Sciatic nerve (tissue), 2 donors: Measurements from ENCODE around the gene VWA3B. TPM values are rescaled to one million over a fixed set of nuclear protein-coding genes. Genes with fewer than 3 reads are reported as not detected.
"Not testable (repeated sequence)": the region's sequence is repeated elsewhere in the genome, so short reads cannot be mapped to it uniquely, and the experiment has no call there.

Experiments
- ATAC-seq: fragments of 200-7000 bp; cut with Tn5 transposase; one replicate; pipeline ENCODE4 v1.9.1; 2020; ENCODE audit warnings: mild to moderate bottlenecking, moderate library complexity
- DNase-seq: peaks from one replicate; pipeline ENCODE4 v3.0.0-alpha.2; 2020; ENCODE audit warnings: low spot score
- intact Hi-C: fragments of 100-400 bp; cut with DNase I; formaldehyde crosslinking; loops from one replicate; pipeline ENCODE4 v1.14.2; 2022
- total RNA-seq: library from RNA; stranded (reverse); fragmentation: NEBNext Ultra II Directional; extraction: Animal tissue kit (Norgen Biotek cat#: 25700); gene quantifications from one replicate; pipeline ENCODE4 v1.2.1, GENCODE V29; 2021
- donor health status: DM: no; HTN: no; CAD: no.
- donor health status: DM: no; HTN: no; CAD: no.

Gene VWA3B
- total RNA-seq, 1 donor from 2014 or later: 0.80 TPM

DNA sequence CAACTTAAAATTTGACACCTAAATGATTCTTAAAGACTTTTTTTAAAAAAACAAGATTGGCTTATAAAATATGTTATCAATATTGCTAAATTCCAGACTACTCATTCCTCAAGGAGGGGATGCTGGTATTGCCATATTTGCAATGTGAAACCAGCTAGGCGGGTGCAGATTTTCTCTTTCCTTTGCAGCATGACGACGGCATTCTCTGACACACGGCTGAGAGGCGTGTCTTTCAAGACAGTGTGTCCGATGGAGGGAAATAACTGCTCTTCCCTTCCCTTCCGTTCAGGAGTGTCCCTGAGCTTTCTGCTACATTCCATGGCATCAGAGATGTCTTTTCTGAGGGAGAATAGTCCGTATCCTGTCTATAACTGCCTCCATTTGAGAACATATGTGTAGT is 221.1 kb downstream of the VWA3B start:
- ATAC-seq (no peak), DNase-seq (no peak)
- intact Hi-C loops: no loop called here

- no peak for ATAC-seq
- DNase-seq: no peak
- intact Hi-C loops: no loop called here
Observed at GRCh38 chr2:98308532-98308931, 221.6 kb downstream of the VWA3B start.

GRCh38 chr2:98309580-98309979 is 222.6 kb downstream of the VWA3B start:
- ATAC-seq (no peak), DNase-seq (no peak)
- intact Hi-C loops: no loop called here

DNA sequence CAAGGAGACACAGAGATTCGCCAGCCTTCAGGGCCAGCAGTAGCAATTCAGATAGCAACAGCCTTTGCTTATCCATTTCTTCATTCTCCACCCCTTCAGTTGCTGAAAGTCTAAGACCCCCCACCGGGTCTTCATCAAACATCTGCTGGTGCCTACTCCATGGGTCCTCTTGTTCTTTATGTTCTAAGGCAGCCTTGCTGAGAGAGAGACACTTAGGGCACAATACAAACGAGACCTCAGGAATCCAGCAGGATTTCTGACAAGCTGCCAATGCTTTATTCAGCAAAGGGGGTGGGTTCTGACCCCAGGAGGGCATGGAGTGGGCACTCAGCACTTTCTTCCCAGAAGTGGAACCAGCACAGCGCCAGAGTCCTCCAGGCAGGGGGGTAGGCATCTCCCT is 223.0 kb downstream of the VWA3B start:
- ATAC-seq (no peak), DNase-seq (no peak)

GRCh38 chr2:98311090-98311489 is 224.1 kb downstream of the VWA3B start:
- DNase-seq (no peak), ATAC-seq (no peak)
- intact Hi-C loops: no loop called here

More for the DNA sequence above, 223.0 kb downstream of the VWA3B start:
- intact Hi-C loops: no loop called here

- ATAC-seq (no peak), DNase-seq (no peak)
- intact Hi-C loops: no loop called here
Observed at GRCh38 chr2:98311771-98312545, 225.0 kb downstream of the VWA3B start.

GRCh38 chr2:98313492-98314250 is 226.7 kb downstream of the VWA3B start:
- ATAC-seq: no peak
- intact Hi-C loops: no loop called here
- DNase-seq: no peak

DNA sequence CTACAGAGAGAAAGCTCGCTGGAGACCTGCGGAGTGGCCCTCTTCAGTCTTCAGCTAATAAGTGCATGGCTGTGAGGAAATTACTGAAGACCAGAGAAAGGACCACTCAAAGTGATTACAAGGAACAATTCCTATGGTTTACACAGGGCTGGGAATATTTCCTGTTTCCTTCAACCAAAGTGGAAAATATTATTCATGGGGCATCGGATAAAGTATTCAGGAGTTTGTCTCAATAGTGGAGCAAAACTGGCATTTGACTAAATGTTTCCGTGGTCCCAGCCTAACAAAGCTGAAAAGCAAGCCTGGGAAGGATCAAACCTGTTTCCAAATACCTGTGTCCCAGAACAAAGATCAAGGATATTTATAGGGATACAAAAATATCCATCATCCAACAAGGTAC is 227.3 kb downstream of the VWA3B start:
- intact Hi-C loops: no loop called here
- ATAC-seq: no peak

GRCh38 chr2:98315957-98316356 is 229.0 kb downstream of the VWA3B start:
- no peak for ATAC-seq
- no peak for DNase-seq
- intact Hi-C loops: no loop called here

More for the DNA sequence above, 227.3 kb downstream of the VWA3B start:
- DNase-seq: no peak

- intact Hi-C loops: no loop called here
- ATAC-seq: no peak
Observed at GRCh38 chr2:98317214-98317613, 230.2 kb downstream of the VWA3B start.

DNA sequence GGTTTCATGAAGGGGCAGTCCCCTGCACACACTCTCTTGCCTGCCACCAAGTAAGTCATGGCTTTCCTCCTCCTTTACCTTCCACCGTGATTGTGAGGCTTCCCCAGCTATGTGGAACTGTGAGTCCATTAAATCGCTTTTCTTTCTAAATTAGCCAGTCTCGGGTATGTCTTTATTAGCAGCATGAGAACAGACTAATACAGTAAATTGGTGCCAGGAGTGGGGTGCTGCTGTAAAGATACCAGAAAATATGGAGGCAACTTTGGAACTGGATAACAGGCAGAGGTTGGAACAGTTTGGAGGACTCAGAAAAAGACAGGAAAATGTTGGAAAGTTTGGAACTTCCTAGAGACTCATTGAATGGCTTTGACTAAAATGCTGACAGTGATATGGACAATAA is 233.2 kb downstream of the VWA3B start:
- ATAC-seq: not testable (repeated sequence)

More at GRCh38 chr2:98317214-98317613, 230.2 kb downstream of the VWA3B start:
- DNase-seq: no peak

GRCh38 chr2:98324181-98324580 is 237.2 kb downstream of the VWA3B start:
- no peak for ATAC-seq
- intact Hi-C loops: no loop called here
- no peak for DNase-seq

More for the DNA sequence above, 233.2 kb downstream of the VWA3B start:
- intact Hi-C loops, DNase-seq: not testable (repeated sequence)

DNA sequence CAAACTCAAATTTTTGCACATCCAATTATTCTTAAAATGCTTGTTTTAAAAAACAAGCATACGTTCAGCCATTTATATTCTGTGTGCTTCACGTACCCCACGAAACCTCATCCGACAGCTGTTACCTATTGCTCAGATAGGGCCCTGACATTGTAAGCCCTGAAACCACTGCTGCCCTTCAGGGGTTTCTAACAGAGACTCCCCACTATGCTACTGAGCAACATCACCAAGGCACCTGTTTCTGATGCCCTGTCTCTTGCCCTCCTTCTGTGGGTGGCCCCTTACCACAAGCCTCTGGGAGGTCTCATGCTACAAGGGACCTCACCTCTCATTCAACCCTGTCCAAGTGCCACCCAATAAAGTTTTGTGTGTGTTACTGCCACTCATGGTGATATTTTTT is 240.8 kb downstream of the VWA3B start:
- intact Hi-C loops: no loop called here
- DNase-seq (no peak), ATAC-seq (no peak)

DNA sequence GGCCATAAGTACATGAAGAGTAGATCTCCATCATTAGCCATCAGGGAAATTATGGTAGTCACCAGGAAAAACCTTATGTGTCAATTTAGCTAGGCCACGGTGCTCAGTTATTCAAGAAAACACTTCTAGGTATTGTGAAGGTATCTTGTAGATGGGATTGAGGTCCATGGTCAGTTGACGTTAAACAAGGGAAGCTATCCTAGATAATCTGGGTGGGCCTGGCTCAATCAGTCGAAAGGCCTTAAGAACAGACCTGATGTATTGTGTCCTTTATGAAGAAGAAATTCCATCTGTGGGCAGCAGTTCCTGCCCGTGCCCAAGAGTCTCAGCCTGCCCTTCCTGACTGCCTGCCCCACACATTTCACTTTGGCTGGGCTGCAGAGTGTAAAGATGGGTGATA is 242.6 kb downstream of the VWA3B start:
- DNase-seq (no peak), ATAC-seq (no peak)
- intact Hi-C loops: no loop called here

GRCh38 chr2:98332989-98333388 is 246.0 kb downstream of the VWA3B start:
- DNase-seq: no peak
- intact Hi-C loops: no loop called here

GRCh38 chr2:98333922-98334321 is 247.0 kb downstream of the VWA3B start:
- ATAC-seq (no peak), DNase-seq (no peak)
- intact Hi-C loops: no loop called here

More at GRCh38 chr2:98332989-98333388, 246.0 kb downstream of the VWA3B start:
- no peak for ATAC-seq

GRCh38 chr2:98334439-98335078 is 247.6 kb downstream of the VWA3B start:
- DNase-seq: no peak
- ATAC-seq: no peak
- intact Hi-C loops: no loop called here

DNA sequence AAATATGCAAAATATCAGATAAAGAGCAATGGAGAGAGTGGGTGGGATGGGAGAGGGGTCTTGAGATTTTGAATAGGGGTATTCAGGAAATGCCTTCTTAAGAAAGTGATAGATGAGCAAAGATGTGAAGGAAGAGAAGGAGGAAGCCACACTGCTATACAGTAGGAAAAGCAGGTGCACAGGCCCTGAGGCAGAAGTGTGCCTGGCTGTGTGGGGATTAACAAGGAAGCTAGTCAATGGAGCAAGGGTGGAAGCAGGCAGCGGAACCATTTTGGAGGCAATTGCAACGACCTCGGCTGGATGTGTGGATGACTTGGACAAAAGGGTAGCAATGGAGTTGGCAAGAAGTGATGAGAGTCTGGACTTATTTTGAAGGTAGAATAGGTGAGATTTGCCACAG is 248.3 kb downstream of the VWA3B start:
- intact Hi-C loops: no loop called here
- no peak for DNase-seq
- no peak for ATAC-seq

DNA sequence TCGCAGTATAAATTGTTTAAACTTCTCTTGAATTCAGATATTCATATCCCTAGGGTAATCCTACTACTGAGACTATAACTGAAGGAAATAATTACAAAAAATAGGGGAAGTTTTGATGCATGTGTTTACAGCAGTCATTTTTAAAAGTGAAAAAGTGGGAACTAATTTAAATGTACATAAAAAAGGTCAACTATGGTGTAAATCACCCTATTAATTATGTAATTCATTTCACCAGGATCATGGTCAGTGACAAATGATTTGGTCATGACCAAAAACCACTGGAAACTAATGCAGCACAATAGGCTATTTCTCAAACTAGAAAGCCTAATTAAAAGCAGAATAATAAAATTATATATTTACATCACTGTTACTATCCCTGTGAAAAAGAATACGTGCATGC is 254.3 kb downstream of the VWA3B start:
- intact Hi-C loops: no loop called here
- DNase-seq (no peak), ATAC-seq (no peak)

GRCh38 chr2:98343285-98343684 is 256.3 kb downstream of the VWA3B start:
- intact Hi-C loops: no loop called here
- DNase-seq (no peak), ATAC-seq (no peak)
